HG03520 (cell line): Measurements from ENCODE around the gene GPR62.

ENCODE experiments used
- ATAC-seq: cut with Tn5 transposase; IDR thresholded peaks from one replicate; pipeline ENCODE4 v1.9.1; 2021; ENCODE audit warnings: mild to moderate bottlenecking, moderate library complexity; ENCODE audit not compliant: unreplicated experiment

The GPR62 gene

DNA sequence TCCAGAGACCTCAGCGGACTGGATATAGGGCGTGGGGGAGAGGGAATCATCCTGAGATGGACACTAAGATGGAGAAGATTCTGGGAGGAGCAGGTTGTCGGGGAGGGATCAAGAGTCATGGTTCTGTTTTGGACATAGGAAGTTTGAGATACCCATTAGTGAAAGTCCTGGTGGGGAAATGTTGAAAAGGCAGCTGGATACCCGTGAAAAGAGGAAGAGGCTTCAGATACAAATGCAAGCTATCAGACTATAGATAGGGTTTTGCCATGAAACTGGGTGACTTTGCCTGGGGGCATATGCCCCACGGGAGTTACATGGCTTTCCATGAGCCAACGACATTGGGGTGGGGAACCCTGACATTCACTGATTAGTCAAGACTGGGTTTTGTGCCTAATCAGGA is 1.1 kb upstream of the GPR62 start:
- ATAC-seq: no peak

DNA sequence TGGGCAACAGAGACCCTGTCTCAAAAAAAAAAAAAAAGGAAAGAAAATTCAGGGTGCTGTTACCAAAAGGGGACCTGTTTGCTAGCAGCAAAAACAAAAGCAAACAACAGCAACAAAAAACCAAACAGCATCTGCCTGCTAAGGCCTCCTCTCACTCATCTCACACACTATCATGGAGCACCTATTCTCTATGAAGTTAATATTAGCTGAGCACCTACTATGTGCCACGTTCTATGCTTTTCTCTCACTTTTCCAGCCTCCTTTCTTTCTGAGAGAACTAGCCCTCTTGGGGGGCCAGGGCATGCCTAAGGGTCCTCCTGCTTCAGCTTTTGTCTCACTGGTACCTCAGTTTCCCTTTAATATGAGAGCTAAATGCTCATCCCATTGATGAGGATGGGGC is 468 bp upstream of the GPR62 start:
- no peak for ATAC-seq

DNA sequence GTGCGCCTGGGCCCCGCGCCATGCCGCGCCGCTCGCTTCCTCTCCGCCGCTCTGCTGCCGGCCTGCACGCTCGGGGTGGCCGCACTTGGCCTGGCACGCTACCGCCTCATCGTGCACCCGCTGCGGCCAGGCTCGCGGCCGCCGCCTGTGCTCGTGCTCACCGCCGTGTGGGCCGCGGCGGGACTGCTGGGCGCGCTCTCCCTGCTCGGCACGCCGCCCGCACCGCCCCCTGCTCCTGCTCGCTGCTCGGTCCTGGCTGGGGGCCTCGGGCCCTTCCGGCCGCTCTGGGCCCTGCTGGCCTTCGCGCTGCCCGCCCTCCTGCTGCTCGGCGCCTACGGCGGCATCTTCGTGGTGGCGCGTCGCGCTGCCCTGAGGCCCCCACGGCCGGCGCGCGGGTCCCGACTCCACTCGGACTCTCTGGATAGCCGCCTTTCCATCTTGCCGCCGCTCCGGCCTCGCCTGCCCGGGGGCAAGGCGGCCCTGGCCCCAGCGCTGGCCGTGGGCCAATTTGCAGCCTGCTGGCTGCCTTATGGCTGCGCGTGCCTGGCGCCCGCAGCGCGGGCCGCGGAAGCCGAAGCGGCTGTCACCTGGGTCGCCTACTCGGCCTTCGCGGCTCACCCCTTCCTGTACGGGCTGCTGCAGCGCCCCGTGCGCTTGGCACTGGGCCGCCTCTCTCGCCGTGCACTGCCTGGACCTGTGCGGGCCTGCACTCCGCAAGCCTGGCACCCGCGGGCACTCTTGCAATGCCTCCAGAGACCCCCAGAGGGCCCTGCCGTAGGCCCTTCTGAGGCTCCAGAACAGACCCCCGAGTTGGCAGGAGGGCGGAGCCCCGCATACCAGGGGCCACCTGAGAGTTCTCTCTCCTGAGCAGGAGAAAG is 951 bp downstream of the GPR62 start:
- ATAC-seq: no peak

DNA sequence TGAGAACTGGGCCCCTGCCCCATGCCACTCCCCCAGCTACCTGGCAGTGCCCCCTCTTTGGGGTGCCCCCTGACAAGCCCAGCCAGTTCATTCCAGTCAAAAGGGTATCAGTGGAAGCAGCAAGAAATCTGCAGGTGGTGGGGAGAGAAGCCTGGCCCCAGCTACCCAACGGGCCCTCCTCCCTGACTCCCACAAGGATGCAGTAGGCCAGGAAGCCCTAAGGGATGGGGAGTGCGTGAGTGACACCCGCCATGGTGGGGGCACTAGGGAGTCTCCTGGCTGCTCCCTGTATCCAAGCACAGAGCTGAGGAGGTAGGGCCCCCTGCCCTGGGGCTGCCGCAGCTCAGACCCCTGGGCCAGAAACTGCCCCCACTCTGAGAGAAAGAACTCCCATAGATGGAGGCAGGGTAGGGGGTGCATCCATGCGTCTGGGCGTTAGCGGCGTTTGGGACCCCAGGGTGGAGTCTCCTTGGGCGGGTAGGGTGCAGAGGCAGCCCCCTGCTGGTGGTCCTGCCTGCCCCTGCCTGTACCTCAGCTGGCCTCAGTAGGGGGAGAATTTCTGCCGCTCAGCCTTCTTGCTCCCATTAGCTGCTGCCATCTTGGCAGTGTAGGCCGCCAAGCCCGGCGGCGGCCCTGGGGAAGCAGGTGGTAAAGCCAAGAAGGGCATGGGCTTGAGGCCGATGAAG is 2.5 kb downstream of the GPR62 start:
- ATAC-seq: no peak

DNA sequence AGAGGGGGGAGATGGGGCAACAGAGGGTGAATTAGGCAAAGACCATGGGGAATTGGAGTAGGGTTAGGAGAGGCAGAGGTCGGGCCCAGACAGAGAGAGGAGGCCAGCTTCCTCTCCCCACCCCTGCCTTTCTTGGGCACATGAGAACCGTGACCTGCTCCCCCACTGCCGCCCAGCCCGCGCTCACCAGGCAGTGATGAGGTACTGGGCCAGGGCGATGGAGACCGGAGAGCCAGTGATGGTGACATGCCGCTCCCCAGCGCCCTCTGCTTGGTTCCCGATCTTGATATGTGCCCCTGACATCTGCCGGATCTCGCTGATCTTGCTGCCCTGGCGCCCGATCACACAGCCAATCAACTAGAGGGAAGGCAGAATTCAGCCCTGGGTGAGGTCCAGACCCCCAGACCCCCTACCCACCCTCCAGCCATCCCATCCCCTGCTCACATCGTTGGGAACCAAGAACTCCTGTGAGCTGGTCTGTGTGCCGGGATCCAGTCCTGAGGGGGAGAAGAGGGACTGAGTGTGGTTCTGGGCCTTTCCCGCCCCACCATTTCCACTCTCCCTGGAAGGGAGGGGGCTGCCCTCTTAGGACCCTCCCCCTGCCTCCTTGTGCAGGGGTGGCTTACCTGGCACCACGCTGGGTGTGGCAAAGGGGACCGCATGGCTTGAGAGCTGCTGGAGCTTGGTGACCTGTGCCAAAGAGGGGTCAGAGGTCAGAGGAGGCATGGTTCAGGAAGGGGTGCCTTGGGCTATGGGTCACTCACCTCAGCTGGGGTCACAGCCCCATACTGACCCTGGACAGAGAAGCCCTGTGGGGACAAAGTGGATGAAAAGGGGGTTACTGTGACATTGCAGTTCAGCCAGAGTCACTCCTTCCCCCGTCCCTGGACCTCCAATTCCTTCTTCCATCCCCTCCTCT is 3.7 kb downstream of the GPR62 start:
- ATAC-seq: no peak

DNA sequence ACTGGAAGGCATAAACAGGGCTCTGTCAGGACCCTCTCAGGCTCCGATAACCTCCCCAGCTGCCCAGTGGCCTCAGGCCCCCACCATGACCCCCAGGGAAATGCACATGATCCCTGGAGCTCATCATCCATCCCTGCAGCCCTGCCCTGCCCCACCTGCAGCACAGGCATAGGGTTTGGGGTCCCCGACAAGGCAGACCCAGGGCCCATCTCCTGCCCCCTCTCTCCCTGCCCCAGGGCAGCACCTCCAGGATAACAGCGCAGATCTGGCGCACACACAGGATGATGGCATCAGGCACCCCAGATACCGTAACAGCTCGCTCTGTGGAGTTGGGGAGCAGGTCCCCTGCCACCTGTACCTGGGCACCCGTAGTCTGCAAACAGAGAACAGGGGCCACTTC is 4.5 kb downstream of the GPR62 start:
- ATAC-seq: no peak

GRCh38 chr3:51960386-51960785 is 5.2 kb downstream of the GPR62 start:
- ATAC-seq: no peak

- ATAC-seq: no peak
These were observed 5.8 kb downstream of the GPR62 start for GRCh38 chr3:51961011-51961410.

DNA sequence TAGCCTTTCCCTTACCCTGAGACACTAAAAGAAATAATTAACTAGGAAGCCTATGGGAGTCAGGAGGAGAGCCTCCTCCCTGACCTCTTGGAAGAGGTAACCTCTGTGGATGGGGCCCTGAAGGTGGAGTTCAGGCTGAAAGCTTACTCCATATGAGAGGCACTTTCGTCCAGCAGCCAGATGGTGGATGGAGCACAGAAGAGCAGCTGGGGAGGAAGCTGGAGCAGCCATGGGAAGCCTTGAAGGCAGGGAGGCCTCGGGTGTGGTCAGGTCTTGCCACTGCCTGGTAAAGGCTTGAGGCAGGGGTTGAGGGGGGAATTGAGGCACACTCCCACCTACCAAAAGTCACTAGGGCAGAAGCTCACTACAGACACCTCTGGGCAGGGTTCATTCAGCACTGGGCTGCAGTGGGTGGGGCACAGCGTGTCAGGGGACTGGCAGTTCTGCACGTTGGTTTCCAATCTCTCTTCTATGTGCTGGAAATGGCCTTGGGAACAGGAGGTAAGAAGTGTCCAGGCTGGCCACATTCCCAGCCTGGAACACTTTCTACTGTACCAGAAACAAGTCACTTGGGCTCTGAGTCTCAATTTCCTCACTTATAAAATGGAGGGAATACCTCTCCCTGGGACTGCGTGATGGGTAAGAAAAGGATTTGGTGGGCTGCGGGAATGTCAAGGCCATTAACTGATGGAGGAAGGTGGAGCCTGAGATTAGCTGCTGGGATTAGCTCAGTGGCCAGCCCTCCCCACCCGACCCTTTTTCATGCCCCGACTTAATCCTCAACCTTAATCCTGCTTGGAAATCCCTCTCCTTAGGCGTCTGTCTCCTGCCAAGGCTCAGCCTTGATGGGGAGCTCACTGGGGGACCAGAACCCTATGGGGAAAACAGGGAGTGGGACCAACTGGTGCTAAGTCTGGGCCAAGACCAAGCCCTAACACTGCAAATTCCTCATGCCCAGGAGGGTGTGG is 6.7 kb downstream of the GPR62 start:
- ATAC-seq: no peak

GRCh38 chr3:51962854-51963530 is 7.8 kb downstream of the GPR62 start:
- no peak for ATAC-seq

- ATAC-seq: no peak
These were observed 8.8 kb downstream of the GPR62 start for GRCh38 chr3:51963951-51964451.

DNA sequence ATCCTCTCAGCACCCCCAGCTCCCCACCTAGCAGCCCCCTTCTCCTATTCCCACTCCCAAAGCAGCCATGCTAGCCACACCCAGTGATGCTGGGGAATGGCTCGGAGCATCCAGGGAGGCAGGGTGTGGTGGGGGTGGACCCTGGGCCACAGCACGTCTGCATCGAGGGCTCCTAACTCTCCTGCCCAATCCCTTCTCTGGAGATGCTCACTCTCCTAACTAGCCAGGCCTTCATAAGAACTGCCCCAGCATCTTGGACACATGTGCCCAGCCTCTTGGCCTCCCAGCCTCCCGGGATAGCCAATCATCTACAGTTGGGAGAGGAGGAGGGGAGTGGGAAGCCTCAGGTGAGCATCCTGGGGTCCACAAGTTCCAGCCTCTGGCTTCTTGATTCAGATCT is 9.3 kb downstream of the GPR62 start:
- no peak for ATAC-seq

DNA sequence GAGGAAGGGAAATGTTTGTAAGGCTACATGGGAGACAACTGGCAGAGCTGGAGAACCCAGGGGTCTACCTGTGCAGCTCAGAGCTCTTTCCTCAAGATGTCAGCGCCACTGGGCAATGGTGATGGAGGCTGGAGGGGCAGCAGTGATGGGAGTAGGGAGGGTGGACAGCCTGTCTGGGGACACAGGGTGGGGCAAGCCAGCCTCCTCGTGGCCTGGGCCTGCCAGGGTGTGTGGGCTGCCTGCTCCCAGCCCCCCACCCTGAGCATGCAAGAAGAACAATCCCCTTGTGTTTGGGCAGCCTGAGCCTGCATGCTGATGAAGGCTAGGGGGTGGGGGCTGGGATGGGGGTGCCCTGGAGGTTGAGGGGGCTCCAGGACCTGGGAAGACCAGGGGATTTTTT is 10.8 kb downstream of the GPR62 start:
- no peak for ATAC-seq

DNA sequence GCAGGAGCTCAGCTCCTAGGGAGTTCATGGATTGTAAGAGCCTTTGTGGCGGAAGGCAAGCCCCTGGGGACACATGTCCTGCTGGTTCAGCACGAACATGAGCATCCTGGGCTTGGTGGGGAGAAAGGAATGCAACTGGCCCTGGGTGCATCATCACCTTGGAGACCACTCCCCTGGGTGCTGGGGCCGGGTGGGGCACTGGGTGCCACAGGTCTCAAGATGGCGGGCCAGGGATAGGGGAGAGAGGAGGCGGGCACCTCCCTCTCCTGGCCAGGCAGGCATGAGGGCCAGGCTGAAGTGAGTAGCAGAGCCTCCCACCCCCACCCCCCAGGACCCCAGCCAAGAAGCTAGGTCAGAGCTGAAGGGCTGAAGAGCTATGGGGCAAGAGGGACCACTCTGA is 11.3 kb downstream of the GPR62 start:
- no peak for ATAC-seq

DNA sequence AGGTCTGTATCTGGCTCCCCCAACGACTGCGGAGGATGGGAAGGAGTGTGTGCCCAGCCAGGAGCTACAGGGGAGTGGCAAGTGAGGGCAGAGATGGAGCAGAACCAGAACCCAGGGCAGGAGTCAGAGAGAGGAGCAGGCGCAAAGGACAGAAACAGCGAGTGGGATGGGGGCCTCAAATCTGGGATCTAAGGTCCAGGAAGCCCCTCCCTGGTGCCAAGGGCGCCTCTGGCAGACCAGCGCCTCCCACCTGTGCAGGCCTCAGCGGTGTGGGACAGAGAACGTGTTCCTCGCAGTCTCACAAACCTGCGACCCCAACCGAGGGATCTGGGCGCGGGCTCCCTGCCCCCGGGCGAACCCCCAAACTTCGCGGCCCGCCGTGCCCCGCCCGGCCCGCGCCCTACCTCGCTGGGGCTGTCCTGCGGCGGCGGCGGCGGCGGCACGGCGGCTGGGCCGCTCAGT is 11.8 kb downstream of the GPR62 start:
- ATAC-seq: no peak

GRCh38 chr3:51967384-51968169 is 12.4 kb downstream of the GPR62 start, which contains the start of gene PCBP4:
PCBP4 (minus strand) TSS chr3:51967454; CDS start chr3:51961240, 6,214 bp downstream.
- no peak for ATAC-seq

- no peak for ATAC-seq
These were observed 13.1 kb downstream of the GPR62 start for GRCh38 chr3:51968170-51968775.
